Fibroblast of skin of right quadriceps (primary cell): Measurements from ENCODE around the gene METTL25B.

ENCODE experiments used
- DNase-seq: peaks from one replicate; pipeline ENCODE4 v3.0.0-alpha.2; 2013

METTL25B gene

GRCh38 chr1:156727926-156728598, at the start of gene METTL25B:
Gene METTL25B (plus strand): TSS chr1:156728469. CDS start chr1:156729105, 636 bp downstream.
- peak; percentile 76 for DNase-seq

DNA sequence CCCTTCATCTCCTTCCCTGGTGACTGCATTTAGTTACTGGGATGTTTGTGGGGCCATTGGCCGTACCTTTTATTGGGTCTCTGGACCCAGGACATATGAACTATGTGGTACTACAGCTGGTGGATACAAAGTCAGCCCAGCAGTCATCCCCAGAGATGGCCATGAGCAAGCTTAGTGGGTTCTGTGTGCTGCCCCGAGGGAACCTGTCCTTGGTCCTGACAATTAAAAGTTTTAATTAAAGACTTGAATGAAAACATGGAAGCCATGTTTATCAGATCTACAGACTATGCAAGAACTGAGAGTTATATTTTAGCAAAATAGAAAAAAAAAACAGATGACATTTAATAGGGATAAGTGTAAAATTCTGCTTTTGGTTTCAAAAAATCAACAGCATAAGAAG, 48.2 kb upstream of the METTL25B start:
- DNase-seq = no peak

DNA sequence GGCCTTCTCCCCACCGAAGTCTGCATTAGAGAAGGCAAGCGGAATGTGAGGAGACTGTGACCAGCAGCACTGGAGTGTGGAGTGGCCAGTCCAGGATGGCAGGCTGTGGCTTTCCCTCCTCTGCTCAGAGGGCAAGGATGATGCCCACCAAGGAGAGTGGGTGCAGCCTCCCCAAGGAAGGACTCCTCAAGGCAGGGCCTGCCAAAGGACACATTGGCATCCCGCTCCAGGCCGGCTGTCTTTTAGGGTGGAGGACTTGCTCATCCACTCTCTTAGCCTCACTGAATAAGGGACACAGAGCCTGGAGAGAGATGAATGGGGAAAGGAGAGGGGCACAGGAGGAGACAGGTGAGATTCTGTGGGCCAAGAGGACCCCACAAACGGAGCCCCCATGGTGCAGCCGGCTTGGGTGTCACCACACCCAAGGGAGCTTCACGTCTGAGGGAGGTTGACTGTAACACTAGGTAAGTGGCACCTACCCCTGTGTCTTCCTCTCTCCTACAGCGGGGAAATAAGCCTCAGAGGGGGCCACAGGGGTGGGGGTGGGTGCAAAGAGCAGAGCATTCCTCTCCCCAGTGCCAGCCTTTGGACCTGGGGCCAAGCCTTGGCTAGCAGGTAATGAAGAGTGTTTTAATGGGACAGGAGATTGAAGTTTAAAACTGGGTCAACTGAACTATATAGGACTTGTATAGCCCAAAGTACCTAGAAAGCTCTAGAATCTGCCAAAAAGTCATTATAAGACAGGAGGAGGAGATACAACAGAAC, 46.9 kb upstream of the METTL25B start:
- DNase-seq = no peak

DNA sequence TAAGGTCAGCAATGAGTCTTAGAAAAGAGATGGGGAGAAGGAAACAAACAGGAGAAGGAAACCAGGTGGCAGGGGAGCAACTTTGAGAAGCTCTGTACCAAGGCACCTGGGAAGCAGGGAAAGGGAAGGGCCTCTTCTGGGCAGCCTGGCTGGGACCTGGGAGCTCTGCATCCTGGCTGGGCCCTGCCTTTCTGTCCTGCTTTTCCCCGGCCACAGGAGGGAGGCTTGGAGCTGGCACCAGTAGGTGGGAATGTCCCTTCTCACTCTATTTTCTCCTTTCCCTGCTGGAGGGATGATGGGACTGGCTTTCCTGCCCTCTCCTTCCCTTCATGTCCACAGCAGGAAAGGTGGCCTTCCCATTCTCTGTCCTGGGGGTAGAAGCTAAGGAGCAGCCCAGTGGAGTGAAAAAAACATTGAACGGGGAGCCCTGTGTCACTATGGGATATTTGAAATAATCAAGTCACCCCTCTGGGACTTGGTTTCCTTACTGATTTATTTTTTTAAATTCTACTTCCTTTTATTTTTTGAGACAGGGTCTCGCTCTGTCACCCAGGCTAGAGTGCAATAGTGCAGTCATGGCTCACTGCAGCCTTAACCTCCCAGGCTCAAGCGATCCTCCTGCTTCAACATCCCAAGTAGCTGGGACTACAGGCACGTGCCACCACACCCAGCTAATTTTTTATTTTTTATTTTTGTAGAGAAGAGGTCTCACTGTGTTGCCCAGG, 45.9 kb upstream of the METTL25B start:
- no peak for DNase-seq

DNA sequence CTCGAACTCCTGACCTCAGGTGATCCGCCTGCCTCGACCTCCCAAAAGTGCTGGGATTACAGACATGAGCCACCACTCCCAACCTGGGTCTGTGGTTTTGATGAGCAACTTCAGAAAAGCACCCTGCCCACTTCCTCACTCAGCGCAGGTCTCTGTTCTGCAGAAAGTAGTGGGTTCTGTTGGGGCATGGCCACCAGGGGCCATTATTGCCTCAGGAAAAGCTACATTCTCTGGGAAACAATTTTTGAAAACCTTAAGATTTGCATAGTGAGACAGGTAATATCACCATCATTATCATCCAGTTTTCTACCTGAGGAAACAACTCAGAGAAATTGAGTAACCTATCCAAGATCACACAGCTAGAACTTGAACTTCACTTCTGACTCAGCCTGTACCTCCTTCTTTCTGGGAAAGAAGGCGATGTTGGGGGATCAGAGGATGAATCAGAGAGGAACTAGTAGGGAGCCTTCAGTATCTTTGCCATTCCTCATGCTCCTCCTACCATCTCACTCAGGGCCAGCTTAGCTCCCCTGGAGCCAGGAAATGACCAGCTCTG, 44.0 kb upstream of the METTL25B start:
- peak; percentile 61 for DNase-seq

DNA sequence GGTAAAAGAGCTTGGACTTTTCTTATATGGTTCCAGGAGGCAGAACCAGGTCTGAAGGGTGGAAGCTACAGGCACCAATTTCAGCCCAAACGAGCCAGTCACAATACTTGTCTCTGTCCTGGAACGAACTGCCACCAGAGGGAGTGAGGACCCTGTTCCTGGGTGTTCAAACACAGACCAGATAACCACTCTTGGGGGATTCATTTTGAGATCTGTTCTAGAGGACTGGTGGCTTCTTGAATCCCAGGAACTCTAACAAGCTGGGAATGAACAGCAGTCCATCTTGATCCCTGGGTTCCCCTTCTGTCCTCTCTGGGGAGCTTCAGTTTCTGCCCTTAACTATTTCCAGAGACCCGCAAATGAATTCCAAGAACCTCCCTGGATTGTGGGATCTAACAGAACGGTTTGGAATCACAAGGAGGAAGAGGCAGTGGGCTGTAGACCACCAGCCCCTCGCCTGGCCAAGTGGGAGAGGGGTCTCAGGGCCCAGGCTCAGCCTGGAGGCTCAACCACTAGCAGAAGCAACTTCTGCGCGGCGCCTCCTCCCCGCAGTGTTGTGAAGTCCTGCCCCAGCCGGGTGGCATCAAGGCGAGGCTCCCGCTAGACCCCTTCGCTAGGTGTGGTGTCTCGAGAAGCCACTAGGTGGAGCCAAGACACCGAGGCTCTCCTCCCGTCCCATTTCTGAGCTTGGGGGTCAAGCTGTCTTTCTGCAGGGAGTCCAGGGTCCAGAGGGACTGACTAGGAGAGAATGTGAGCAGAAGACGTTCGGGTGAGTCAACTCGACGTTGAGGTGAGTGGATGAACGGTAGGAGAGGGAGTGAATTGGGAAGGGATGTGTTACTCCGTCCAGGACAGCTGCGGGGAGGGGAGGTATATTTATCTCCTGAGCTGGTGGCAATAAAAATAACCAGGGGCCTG, 39.0 kb upstream of the METTL25B start:
- peak; percentile 85 for DNase-seq

DNA sequence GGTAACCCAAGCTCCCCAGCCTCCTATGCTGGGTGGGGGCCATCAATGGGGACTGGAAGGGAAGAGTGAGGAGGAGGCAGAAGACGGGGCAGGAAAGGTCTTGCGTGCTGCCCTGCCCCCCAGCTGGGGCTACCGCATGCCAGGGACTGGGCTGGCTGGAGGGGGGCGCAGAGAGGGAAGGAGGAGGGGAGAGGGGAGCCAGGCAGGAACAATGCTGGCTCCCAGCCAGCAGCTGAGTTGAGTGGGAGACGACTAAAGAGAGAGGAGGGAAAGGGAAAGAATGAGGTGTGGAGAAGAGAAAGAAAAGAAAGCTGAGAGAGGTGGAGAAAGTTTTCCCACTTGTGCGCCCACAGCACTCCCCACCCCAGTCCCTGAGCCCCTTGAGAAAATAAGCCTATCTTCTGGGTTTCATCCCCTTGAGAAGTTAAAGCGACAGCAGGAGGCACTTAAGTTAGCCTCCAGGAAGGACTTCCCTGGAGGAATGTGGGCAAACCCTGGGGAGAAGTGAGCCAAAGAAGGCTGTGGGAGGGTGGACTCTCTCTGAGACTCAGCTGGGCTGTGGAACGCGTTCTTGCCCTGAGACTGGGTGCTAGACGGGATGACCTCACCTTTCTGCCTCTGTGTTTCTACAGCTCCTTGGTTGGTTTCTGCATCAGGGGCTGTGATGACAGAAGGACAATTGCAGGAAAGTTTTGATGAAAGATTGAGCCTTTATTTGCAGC, 38.2 kb upstream of the METTL25B start:
- no peak for DNase-seq

DNA sequence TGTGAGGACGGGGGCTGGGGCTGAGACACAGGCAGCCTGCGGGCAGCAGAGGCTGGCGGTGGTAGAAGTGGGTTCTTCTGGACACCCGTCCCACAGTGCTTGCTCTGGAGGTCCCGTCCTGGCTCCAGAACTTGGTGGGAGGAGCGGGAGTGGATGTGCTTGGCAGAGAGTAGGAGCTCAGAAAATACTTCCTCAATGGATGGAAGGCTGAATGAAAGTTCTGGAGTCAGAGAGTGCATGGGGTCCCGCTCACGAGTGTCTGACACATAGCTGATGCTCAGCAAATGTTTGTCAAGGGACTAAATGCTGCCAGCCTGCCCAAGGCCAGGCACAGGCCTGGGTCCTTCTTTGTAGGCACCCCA, 37.6 kb upstream of the METTL25B start:
- no peak for DNase-seq

DNA sequence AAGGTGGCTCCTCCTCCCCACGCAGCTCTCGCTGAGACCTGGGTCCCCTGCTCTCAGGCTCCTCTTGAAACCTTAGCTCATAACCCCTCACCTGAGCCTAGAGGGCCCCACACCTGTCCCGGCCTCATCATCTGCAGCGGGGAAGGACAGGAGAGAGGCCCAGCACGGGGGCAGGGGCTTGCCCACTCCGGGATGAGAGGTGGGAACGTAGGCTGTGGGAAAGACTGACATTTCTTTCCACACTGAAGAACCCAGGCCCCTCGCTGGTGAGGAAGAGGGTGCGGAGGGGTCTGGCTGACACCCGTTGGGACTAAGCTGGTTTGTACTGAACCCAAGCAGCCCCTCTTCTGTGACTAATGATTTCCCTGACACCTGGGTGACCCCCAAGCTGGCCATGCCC, 37.1 kb upstream of the METTL25B start:
- no peak for DNase-seq

DNA sequence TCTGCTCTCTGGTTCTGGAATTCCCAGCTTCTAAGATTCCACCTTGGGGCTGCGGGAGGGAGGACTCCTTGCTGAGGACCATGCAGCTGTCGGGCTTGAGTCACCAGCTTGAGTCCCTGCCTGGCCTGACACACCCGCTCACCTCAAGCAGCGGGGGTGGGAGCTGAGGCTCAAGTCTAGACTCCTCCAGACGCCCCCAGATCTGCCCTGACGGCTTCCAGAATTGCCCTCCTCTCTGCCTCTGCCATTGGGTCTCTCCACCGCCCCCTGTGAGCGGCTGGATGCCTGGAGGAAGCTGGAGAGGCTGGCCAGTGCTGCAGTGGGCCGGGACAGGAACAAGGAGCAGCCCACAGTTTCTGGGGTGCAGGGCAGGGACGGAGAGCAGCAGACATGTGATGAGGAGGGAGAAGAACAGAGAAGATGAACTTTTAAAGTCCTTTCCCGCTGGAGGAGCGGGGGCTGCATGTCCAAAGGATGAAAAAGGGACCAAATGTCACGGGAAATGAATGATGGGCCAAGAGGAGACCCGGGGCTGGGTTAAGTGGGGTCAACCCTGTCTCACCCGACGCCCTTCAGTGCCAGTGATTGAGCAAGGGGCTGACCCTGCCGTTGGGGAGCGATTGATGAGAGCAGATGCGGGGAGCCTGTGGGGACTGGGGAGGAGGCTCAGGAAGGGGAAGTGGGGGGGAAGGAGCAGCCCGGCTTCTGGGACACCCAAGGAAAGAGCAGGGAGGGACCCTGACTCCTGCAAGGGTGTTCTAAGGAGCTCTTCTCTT, 36.4 kb upstream of the METTL25B start:
- peak; percentile 52 for DNase-seq

GRCh38 chr1:156692441-156692924, 35.8 kb upstream of the METTL25B start:
- no peak for DNase-seq

GRCh38 chr1:156692925-156693847, 35.1 kb upstream of the METTL25B start:
- DNase-seq = peak; percentile 67

- DNase-seq = peak; percentile 44
These were observed 34.2 kb upstream of the METTL25B start for GRCh38 chr1:156693848-156694689.

- no peak for DNase-seq
These were observed 33.6 kb upstream of the METTL25B start for GRCh38 chr1:156694690-156694962.

- DNase-seq = no peak
These were observed 31.5 kb upstream of the METTL25B start for GRCh38 chr1:156696755-156697154.

DNA sequence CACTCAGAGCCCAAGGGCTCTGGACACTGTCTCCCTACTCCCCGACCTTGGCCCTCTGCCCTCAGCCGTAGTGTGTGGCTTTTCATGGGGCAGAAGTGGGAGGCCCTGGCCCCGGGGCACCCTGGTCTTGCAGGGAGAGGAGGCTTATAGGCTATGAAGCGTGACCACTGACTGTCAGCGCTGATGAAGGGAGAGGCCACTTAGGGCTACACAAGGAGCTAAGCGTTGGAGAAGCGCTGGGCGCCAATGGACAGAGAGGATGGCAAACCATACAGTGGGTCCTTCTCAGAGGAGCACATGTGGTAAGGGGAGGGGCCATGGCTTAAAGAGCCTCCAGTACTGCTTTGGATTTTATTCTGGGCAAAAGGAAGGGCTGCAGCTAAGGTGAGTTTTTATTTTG, 30.8 kb upstream of the METTL25B start:
- no peak for DNase-seq

GRCh38 chr1:156698995-156699394, 29.3 kb upstream of the METTL25B start:
- no peak for DNase-seq

DNA sequence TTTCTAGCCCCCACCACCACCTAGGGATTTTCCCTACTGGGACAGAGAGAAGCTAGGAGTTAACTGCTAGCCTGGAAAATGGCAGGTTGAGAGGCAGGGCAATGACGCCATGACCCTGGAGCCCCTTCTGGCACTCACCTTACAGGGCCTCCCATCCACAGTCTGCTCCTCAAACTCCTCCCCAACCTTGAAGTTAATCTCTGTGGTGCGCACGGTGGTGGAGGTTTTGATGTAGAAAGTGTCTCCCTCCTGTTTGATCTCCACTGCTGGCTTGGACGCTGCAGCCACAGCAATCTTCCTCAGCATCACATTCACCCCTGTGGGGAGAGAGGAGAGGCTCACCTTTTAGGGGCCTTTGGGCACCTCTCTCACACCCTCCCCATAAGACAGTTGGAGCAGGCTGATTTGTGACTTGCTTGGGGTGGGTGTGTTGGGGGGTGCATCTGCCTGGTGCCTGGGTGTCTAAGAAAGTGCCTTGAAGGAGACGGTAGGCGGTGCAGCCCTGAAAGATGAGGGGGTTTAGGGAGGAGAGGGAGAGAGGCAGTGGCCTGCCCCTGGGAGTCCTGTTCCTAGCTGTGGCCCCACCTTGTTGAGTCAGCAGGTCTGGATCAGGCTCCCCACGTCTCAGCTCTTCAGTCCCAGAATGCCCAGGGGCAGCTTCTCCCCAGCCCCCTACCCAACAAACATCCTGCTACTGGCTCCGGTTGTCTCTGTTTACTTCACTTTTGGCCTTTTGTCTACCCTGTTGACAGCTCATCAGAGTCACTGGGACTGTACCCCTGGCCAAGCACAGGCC, 27.3 kb upstream of the METTL25B start:
- no peak for DNase-seq
